RKO (cell line): ENCODE results near the gene ATG7.
"Not testable (repeated sequence)": the region's sequence is repeated elsewhere in the genome, so short reads cannot be mapped to it uniquely, and the experiment has no call there.

Experiments used
- DNase-seq: peaks from one replicate; pipeline ENCODE4 v3.0.0-alpha.2; 2016; ENCODE audit warnings: low spot score

ATG7 gene

DNA sequence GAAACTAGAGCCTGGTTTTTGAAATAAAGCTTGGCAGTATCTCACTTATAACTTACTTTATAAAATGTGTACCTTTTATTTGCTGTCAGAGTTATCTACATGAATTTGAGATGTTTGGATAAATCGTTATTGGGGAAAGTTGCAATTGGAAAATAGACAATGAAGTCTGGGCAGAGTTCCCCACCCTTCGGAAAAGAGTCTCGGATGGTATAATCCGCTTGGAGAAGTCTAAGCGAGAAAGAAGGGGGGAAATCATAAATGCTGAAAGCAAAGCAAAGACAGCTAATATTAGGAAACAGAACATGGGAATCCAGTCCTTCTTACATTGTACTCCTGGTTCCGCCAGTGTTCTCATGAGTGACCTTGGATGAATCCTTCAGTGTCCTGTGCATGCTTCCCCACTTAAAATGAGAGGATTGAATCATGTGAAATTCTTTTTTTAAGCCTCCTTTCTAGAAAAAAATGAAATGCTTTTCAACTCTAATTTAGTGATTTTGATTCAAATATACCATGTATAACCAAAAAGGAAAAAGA is 162.4 kb downstream of the ATG7 start:
- no peak for DNase-seq

DNA sequence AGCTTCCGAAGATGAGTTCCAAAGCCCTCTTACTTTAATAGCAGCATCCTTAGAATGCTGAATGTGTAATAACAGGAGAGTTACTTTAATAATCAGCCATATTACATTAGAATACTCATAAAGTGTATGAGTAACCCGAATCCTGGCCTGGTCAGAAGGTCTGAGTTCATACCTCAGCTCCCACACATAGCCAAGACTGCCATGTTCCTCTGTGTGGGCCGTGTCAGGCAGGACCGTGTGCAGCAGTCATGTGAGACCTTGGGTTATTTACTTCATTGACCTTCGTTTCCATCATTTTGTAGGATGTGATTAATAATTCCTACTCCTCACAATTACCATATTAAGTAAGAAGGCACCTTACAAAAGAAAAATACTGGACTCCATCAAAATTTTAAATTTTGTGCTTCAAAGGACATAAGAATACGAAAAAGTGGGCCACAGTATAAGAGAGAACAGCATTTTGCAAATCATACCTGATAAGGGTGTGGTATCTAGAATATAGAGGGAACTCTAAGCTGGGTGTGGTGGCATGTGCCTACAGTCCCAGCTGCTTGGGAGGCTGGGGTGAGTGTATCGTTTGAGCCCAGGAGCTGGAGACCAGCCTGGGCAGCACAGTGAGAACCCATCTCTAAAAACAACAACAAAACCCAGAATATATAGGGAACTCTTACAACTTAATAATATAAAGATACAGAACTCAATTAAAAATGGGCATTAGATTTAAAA is 163.4 kb downstream of the ATG7 start:
- DNase-seq: no peak

GRCh38 chr3:11436775-11437174 is 164.6 kb downstream of the ATG7 start:
- no peak for DNase-seq

- DNase-seq: no peak
These were observed 165.3 kb downstream of the ATG7 start for GRCh38 chr3:11437506-11437905.

DNA sequence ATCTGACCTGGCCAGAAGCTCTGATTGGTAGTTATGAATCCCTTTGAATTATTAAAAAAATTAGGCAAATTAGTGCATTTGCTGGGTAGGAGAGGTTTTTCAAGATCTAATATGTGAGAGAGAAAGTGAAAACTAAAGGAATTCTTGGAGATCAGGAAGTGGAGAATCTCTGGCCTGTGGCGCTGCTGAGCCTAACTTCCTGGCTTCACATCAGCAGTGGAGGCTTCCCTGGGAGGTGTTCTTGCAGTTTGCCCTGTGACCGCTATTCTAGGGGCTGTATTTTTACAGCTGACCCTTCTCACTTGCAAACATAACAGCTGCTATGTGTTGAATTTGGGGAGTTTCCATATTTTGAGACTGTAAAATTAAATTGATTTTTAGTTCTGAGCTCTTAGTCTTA is 166.4 kb downstream of the ATG7 start:
- DNase-seq: no peak

DNA sequence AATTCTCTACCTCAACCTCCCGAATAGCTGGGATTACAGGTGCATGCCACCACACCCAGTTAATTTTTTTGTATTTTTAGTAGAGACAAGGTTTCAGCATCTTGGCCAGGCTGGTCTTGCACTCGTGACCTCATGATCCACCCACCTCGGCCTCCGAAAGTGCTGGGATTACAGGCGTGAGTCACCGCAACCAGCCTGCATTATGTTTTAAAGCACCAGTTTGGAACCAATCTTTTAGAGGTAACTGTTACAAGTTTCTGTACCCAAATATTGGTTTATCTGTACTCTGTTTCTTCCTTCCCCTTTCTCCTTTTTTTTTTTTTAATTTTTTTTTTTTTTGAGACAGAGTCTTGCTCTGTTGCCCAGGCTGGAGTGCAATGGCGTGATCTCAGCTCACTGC is 169.1 kb downstream of the ATG7 start:
- not testable (repeated sequence) for DNase-seq

GRCh38 chr3:11444404-11444803 is 172.2 kb downstream of the ATG7 start:
- no peak for DNase-seq

GRCh38 chr3:11445193-11445592 is 173.0 kb downstream of the ATG7 start:
- DNase-seq: not testable (repeated sequence)

GRCh38 chr3:11445883-11446282 is 173.7 kb downstream of the ATG7 start:
- no peak for DNase-seq

- no peak for DNase-seq
These were observed 175.5 kb downstream of the ATG7 start for GRCh38 chr3:11447584-11448200.

DNA sequence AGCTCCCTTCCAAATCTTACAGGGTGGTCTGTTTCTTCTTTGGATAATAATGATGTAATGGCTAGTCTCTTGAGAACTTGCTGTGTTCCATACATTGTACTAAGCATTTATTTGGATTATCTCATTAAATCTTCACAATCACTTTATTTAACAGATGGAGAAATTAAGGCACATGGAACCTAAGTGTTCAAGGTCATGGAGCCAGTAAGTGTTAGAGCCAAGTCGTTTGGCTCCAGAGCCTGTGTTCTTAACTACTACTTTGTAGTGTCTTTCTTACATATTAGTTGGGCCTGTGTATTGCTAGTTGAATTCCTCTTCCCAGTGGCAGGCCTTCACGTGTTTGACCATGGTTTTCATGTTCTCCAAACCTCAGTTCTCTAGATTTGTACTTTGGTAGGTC is 177.8 kb downstream of the ATG7 start:
- DNase-seq: no peak

DNA sequence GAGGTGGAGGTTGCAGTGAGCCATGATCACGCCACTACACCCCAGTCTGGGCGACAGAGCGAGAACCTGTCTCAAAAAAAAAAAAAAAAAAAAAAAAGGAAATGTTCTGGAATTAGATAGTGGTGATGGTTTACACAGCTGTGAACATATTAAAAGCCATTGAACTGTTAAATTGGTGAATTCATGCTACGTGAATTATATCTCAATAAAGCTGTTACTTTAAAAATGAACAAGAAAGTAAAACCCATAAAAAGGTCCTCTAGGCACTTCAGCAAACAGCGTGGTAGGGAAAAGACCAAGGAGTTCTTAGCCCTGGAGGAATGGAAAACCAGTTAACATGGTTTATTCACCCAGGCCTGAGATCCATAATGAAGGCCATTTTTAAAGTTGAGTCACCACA is 180.1 kb downstream of the ATG7 start:
- DNase-seq: no peak

GRCh38 chr3:11452885-11453847 is 181.0 kb downstream of the ATG7 start:
- peak; percentile 18 for DNase-seq

- DNase-seq: no peak
These were observed 183.8 kb downstream of the ATG7 start for GRCh38 chr3:11455956-11456355.

GRCh38 chr3:11457135-11457534 is 184.9 kb downstream of the ATG7 start:
- no peak for DNase-seq

GRCh38 chr3:11459186-11459824 is 187.1 kb downstream of the ATG7 start:
- DNase-seq: peak; percentile 11

GRCh38 chr3:11461226-11461625 is 189.0 kb downstream of the ATG7 start:
- no peak for DNase-seq

GRCh38 chr3:11462673-11463072 is 190.5 kb downstream of the ATG7 start:
- not testable (repeated sequence) for DNase-seq

GRCh38 chr3:11463591-11463990 is 191.4 kb downstream of the ATG7 start:
- no peak for DNase-seq

DNA sequence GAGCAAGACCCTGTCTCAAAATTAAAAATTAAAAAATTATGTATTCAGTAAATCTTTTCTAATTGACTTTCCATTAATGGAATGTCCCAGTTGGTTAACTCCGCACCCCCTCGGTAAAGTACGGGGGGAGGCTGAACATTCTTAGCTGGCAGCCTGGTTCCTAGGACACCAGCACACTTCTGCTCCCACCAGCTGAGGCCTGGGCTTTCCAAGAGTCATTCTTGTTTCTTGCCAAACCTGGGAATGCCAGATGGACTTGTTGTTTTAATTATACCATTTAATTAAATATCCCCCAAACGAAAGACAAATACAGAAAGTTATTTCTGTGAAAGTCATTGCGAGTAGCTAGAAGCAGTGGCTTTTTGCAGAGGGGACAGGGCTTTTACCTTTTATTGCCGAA is 192.2 kb downstream of the ATG7 start:
- DNase-seq: no peak

GRCh38 chr3:11465744-11466616 is 193.8 kb downstream of the ATG7 start:
- DNase-seq: no peak
